Right lobe of liver (tissue), 4 donors: ENCODE results near the gene INPP4B.

ENCODE experiments used
- CTCF ChIP-seq, 4 donors: fragments of 200-600 bp in 3 of 4; fragments of 450-650 bp in 1 of 4; IDR thresholded peaks; one replicate each; pipeline versions ENCODE4 v1.5.1 to v1.8.0; 2016 to 2022; ENCODE audit warnings: antibody characterized with exemption in 4 of 4, mild to moderate bottlenecking in 2 of 4
- POLR2A ChIP-seq: fragments of 450-650 bp; IDR thresholded peaks from one replicate; pipeline ENCODE4 v1.6.1; 2017; ENCODE audit warnings: antibody characterized with exemption, mild to moderate bottlenecking
- donor health status: DM: no; HTN: no; CAD: no.
- donor health status: DM: no; HTN: no; CAD: no.
- donor health status: DM: no; HTN: yes; CAD: no.

DNA sequence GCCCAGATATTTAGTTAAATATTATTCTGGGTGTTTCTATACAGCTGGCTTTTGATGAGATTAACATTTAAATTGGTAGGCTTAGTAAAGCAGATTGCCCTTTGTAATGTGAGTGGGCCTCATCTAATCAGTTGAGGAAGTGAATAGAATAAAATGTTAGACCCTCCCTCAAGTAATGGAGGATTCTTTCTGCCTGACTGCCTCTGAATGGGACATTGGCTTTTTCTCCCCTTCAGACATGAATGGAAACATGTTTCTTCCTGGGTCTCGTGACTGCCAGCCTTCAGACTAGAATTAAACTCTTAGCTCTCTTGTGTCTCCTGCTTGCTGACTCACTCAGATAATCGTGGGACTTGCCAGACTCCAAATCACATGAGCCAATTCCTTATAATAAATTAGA is 266.7 kb downstream of the INPP4B start:
- no peak for TF ChIP-seq CTCF (IDR thresholded peaks at IDR 0.05)
- TF ChIP-seq POLR2A: no peak
